Heart left ventricle (tissue), 16 donors: ENCODE measurements around the gene PAK4. TPM values are rescaled to one million over a fixed set of nuclear protein-coding genes. Genes with fewer than 3 reads are reported as not detected.

Experiments
- ATAC-seq, 4 donors: fragments of 200-7000 bp; cut with Tn5 transposase; one replicate each; pipeline ENCODE4 v1.9.1; 2020 to 2022; ENCODE audit warnings: moderate library complexity in 4 of 4, mild to moderate bottlenecking in 3 of 4, moderate number of reproducible peaks in 1 of 4
- DNase-seq, 5 donors: peaks; one replicate each; pipeline ENCODE4 v3.0.0-alpha.2; 2020
- H3K27ac ChIP-seq, 12 donors: fragments of 200-600 bp; sonication (generic) in 4 of 12; one replicate each; pipeline versions ENCODE4 v1.5.0 to v1.8.0; 2016 to 2022; ENCODE audit warnings: mild to moderate bottlenecking in 2 of 12
- H3K27me3 ChIP-seq, 9 donors: fragments of 200-600 bp; sonication (generic) in 2 of 9; one replicate each; pipeline versions ENCODE4 v1.5.1 to v1.8.0; 2016 to 2022; ENCODE audit warnings: mild to moderate bottlenecking in 3 of 9
- H3K36me3 ChIP-seq, 9 donors: fragments of 200-600 bp; sonication (generic) in 2 of 9; one replicate each; pipeline versions ENCODE4 v1.5.0 to v1.8.0; 2018 to 2022; ENCODE audit warnings: mild to moderate bottlenecking in 2 of 9
- H3K4me1 ChIP-seq, 12 donors: fragments of 200-600 bp; sonication (generic) in 4 of 12; one replicate each; pipeline versions ENCODE4 v1.5.0 to v1.8.0; 2016 to 2022; ENCODE audit warnings: mild to moderate bottlenecking in 3 of 12
- H3K4me3 ChIP-seq, 12 donors: fragments of 200-600 bp; sonication (generic) in 4 of 12; one replicate each; pipeline versions ENCODE4 v1.5.0 to v1.8.0; 2017 to 2022; ENCODE audit warnings: mild to moderate bottlenecking in 9 of 12, moderate library complexity in 4 of 12
- H3K9me3 ChIP-seq, 12 donors: fragments of 200-600 bp; sonication (generic) in 4 of 12; one replicate each; pipeline versions ENCODE4 v1.5.0 to v1.8.0; 2016 to 2022; ENCODE audit warnings: mild to moderate bottlenecking in 1 of 12
- POLR2A ChIP-seq, 2 donors: fragments of 450-650 bp; IDR thresholded peaks; one replicate each; pipeline ENCODE4 v1.6.1; 2017; ENCODE audit warnings: antibody characterized with exemption in 2 of 2, mild to moderate bottlenecking in 2 of 2, moderate library complexity in 2 of 2
- WGBS, 4 donors: extraction: QIAGEN DNeasy Blood & Tissue Kit in 2 of 4; methylation state at CpG; one replicate each; pipeline versions ENCODE4 v1.1.5 to v1.1.7; 2013 to 2018; 5-methylcytosine and 5-hydroxymethylcytosine counted together
- intact Hi-C, 10 donors: fragments of 100-400 bp; cut with DNase I; formaldehyde crosslinking; loops; one replicate each; pipeline versions ENCODE4 v1.11.1 to v1.14.2; 2022
- polyA plus RNA-seq, 2 donors: library from polyadenylated mRNA; stranded (reverse); fragments of 200-250 nt; gene quantifications; one replicate each; pipeline ENCODE4 v1.2.3, GENCODE V29; 2013
- total RNA-seq, 9 donors: library from RNA; depleted of rRNA in 2 of 9; stranded (reverse); fragments of >200 nt in 2 of 9; fragmentation: NEBNext Ultra II Directional in 3 of 9; extraction: Animal tissue kit (Norgen Biotek cat#: 25700) in 3 of 9; gene quantifications; one replicate each; pipeline versions ENCODE4 v1.1.0 to v1.2.4, GENCODE V29; 2016 to 2023
- TF ChIP-seq, protein P1 (sequence below), 12 donors: fragments of 200-600 bp; sonication (generic) in 4 of 12; IDR thresholded peaks; one replicate each; pipeline versions ENCODE4 v1.5.0 to v1.8.0; 2018 to 2022; ENCODE audit warnings: antibody characterized with exemption in 12 of 12, mild to moderate bottlenecking in 5 of 12
- donor health status: ischemic (EF 13 %, LVEDD 7.1; RV severe dilation, severe dysfunction).
- donor health status: healthy with polysubstance abuse.
- donor health status: DM: no; HTN: yes; CAD: no.
- donor health status: DM: no; HTN: no; CAD: no.
- donor health status: ischemic (EF 25% LVEDD 6.9; RV normal size, moderate dysfunction).
- donor health status: ischemic (EF 25% LVEDD 5.7; RV mildly dilated, moderate dysfunction).
- donor health status: healthy.
- donor health status: DM: yes; HTN: yes; CAD: no.
- donor health status: ischemic (EF 35%, LVEDD 5.7; RV mildly dilated, moderate dysfunction).
- donor health status: nonischemic (EF 11% LVEDD 7.7; RV severe dilation, severe dysfunction).
- donor health status: DM: yes; HTN: yes; CAD: no.
- donor health status: PGD.
- donor health status: ischemic (EF 29% LVEDD 5.4; RV normal size, mild dysfunction).
- donor health status: nonischemic (EF 23%, LVEDD 6.1; RV moderate dilation, normal function).

Gene PAK4
- total and polyA plus RNA-seq, 11 donors, result 9.5 to 25.8 (median 16.2) TPM

DNA sequence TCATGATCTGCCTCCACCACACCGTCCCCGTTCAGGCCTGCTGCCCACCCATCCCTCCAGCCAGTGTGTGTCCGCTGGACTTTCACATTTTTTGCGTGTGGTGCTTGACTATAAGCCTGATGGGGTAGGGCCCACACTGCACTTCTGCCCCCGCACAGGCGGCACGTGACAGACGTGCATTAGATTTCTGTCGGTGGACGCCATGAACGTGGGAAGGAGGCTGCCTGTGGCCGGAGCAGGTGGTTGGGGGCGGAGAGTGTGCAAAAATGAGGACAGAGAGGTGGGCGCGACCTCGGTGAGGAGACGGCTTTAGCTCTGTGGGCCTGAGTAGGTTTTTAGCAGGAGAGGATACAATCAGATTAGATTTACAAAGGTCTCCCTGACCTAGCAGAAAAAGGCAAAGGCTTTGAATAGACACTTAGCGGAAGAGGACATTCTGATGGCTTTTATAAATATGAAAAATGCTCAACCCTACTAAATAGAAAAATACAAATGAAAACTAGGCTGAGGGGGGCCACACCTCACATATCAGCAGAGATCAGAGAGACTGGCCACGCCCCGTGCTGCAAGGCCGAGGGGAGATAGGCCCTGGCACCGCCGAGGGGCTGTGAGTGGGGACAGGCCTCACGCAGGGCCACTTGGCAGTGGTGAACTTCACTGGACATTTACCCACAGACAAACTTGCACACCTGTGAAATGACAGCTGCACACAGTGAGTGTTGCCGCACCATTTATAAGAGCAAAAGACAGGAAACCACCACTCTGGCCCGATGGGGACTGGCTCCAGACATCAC is 25.4 kb downstream of the PAK4 start:
- no peak for ATAC-seq
- no peak for TF ChIP-seq POLR2A (IDR thresholded peaks at IDR 0.05)
- TF ChIP-seq, protein P1, sequence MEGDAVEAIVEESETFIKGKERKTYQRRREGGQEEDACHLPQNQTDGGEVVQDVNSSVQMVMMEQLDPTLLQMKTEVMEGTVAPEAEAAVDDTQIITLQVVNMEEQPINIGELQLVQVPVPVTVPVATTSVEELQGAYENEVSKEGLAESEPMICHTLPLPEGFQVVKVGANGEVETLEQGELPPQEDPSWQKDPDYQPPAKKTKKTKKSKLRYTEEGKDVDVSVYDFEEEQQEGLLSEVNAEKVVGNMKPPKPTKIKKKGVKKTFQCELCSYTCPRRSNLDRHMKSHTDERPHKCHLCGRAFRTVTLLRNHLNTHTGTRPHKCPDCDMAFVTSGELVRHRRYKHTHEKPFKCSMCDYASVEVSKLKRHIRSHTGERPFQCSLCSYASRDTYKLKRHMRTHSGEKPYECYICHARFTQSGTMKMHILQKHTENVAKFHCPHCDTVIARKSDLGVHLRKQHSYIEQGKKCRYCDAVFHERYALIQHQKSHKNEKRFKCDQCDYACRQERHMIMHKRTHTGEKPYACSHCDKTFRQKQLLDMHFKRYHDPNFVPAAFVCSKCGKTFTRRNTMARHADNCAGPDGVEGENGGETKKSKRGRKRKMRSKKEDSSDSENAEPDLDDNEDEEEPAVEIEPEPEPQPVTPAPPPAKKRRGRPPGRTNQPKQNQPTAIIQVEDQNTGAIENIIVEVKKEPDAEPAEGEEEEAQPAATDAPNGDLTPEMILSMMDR (IDR thresholded peaks at IDR 0.05), result no peak
- no peak for DNase-seq
- Histone ChIP-seq H3K27ac (no peak overlapping the region), H3K4me3 (no peak overlapping the region), H3K27me3 (no peaks in the 10 kb centered on the region), H3K4me1 (peaks cover 0 to 8% (median 0%) of the 10 kb centered on the region in 12 donors), H3K9me3 (no peaks in the 10 kb centered on the region), H3K36me3 (no peaks in the 10 kb centered on the region)
- 87 to 90% (median 88%) methylated on average over 26 of the region's 26 CpGs for WGBS, 4 donors
- intact Hi-C loops, result no loop called here

GRCh38 chr19:39152066-39152465 is 26.5 kb downstream of the PAK4 start:
- Histone ChIP-seq H3K4me3 (no peak overlapping the region), H3K4me1 (peaks cover 0 to 13% (median 6%) of the 10 kb centered on the region in 12 donors), H3K27ac (no peak overlapping the region), H3K27me3 (no peaks in the 10 kb centered on the region), H3K36me3 (no peaks in the 10 kb centered on the region), H3K9me3 (no peaks in the 10 kb centered on the region)
- WGBS, 4 donors, result 90 to 96% (median 94%) methylated on average over 10 of the region's 10 CpGs
- TF ChIP-seq, protein P1 (IDR thresholded peaks at IDR 0.05), result no peak
- no peak for TF ChIP-seq POLR2A (IDR thresholded peaks at IDR 0.05)
- ATAC-seq (no peak), DNase-seq (no peak)
- intact Hi-C loops, result no loop called here

DNA sequence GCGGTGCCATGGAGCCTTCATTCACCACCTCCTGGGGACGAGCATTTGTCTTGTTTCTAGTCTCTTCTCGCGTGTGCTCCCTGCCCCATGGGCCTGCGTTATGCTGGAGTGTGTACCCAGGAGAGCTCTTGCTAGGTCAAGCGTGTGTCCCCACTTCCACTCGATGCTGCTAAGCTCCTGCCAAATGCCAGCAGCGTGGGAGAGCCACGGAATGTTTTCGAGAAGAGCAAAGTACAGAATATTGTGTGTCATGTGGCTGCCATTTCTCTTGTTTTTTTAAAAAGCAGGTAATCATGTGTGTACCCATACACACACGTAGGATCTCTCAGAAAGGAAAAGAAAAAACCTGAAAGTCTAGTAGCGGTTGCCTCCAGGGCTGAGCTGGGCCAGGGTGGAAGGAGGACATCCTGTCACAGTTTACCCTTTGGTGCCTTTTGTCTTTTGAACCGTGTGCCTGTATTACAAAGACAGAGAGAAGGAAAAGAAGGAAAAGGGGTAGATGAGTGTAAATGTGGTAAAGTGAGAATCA is 28.6 kb downstream of the PAK4 start:
- DNase-seq (no peak), ATAC-seq (no peak)
- no peak overlapping the region for H3K27ac ChIP-seq
- no peaks in the 10 kb centered on the region for H3K36me3 ChIP-seq
- intact Hi-C loops, result no loop called here
- WGBS, 4 donors, result 82 to 84% (median 82%) methylated on average over 13 of the region's 13 CpGs
- TF ChIP-seq POLR2A (IDR thresholded peaks at IDR 0.05), result no peak
- TF ChIP-seq, protein P1 (IDR thresholded peaks at IDR 0.05), result no peak
- no peaks in the 10 kb centered on the region for H3K9me3 ChIP-seq
- no peak overlapping the region for H3K4me3 ChIP-seq
- H3K27me3 ChIP-seq, result no peaks in the 10 kb centered on the region
- H3K4me1 ChIP-seq, result peaks cover 0 to 28% (median 9%) of the 10 kb centered on the region in 12 donors

DNA sequence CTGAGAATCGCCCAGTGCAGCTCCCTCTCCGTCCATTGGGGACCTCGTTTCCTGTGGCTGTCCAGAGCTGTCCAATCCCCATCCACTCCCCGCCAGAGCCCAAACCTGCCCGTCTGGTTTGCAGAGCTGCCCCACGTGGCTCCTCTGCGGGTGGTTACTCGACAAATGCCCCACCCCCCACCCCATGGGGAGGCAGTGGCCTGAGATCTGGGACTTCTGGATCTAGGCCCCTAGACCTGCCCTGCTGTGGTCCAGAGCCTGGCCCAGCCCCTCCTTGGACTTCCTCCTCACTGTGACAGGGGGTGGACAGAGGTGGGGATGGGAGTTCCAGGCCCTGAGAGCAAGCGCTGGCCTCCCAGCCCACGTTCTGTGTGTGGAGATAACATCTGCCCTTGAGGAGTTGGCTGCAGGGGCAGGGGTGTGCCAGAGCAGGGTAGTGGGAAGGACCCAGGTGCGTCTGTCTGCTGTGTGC is 29.1 kb downstream of the PAK4 start:
- Histone ChIP-seq H3K4me3 (no peak overlapping the region), H3K4me1 (peaks cover 0 to 28% (median 9%) of the 10 kb centered on the region in 12 donors), H3K27me3 (no peaks in the 10 kb centered on the region), H3K9me3 (no peaks in the 10 kb centered on the region), H3K27ac (no peak overlapping the region), H3K36me3 (no peaks in the 10 kb centered on the region)
- ATAC-seq (peak in 1 of 4 donors; percentile 46), DNase-seq (no peak)
- 56 to 85% (median 66%) methylated on average over 11 of the region's 11 CpGs for WGBS, 4 donors
- intact Hi-C loops, result no loop called here
- TF ChIP-seq, protein P1 (IDR thresholded peaks at IDR 0.05), result no peak
- TF ChIP-seq POLR2A (IDR thresholded peaks at IDR 0.05), result no peak
